K562 (cell line): ENCODE data around the gene LRPAP1. TPM values are rescaled to one million over a fixed set of nuclear protein-coding genes. Genes with fewer than 3 reads are reported as not detected.

Source experiments
- ATF3 ChIP-seq, 2 experiments: fragments of 450-650 bp in 1 of 2; sonication (generic) in 1 of 2; formaldehyde crosslinking in 1 of 2; IDR thresholded peaks in 1 of 2; conservative IDR thresholded peaks in 1 of 2; 2 replicates each; pipeline versions ENCODE4 v1.6.1 to v1.8.1; 2016 to 2023; ENCODE audit warnings: mild to moderate bottlenecking in 2 of 2, moderate library complexity in 2 of 2, inconsistent platforms in 1 of 2, missing genetic modification reagents in 1 of 2
- BCOR ChIP-seq: fragments of 450-650 bp; IDR thresholded peaks from 2 replicates; pipeline ENCODE4 v1.6.1; 2016
- CBFA2T2 ChIP-seq: fragments of 450-650 bp; conservative IDR thresholded peaks from 2 replicates; pipeline ENCODE4 v1.6.1; 2017; ENCODE audit warnings: mild to moderate bottlenecking
- GTF3C2 ChIP-seq: IDR thresholded peaks from 3 replicates; pipeline ENCODE4 v1.6.1; 2011; ENCODE audit warnings: borderline replicate concordance, mild to moderate bottlenecking, moderate library complexity; ENCODE audit not compliant: insufficient read length; ENCODE audit errors: extremely low read depth
- KAT7 ChIP-seq: sonication (generic); formaldehyde crosslinking; IDR thresholded peaks from 2 replicates; pipeline ENCODE4 v1.8.0; 2022; ENCODE audit warnings: missing genetic modification reagents, mild to moderate bottlenecking, borderline replicate concordance
- KDM2B ChIP-seq: fragments of 250-450 bp; sonication (Bioruptor Pico); IDR thresholded peaks from 2 replicates; pipeline ENCODE4 v1.8.0; 2021; ENCODE audit warnings: mild to moderate bottlenecking, moderate library complexity
- MAZ ChIP-seq, 2 experiments: fragments of 450-650 bp in 1 of 2; sonication (generic) in 1 of 2; formaldehyde crosslinking; IDR thresholded peaks in 1 of 2; conservative IDR thresholded peaks in 1 of 2; 2 replicates each; pipeline versions ENCODE4 v1.4.0 to v1.5.0; 2020; ENCODE audit warnings: mild to moderate bottlenecking in 1 of 2, missing genetic modification reagents in 1 of 2
- NCOR1 ChIP-seq: fragments of 450-650 bp; IDR thresholded peaks from 2 replicates; pipeline ENCODE4 v1.6.1; 2016; ENCODE audit warnings: mild to moderate bottlenecking, moderate library complexity
- NFIX ChIP-seq: fragments of 250-450 bp; sonication (Bioruptor Pico); IDR thresholded peaks from 2 replicates; pipeline ENCODE4 v1.4.0; 2020; ENCODE audit warnings: low read depth, mild to moderate bottlenecking, moderate library complexity
- PHF21A ChIP-seq: fragments of 450-650 bp; IDR thresholded peaks from 2 replicates; pipeline ENCODE4 v1.6.1; 2017; ENCODE audit warnings: low read depth, borderline replicate concordance
- PRPF4 ChIP-seq: fragments of 200-400 bp; formaldehyde crosslinking; IDR thresholded peaks from one replicate; pipeline ENCODE4 v1.6.1; 2017; ENCODE audit warnings: low read length, low read depth, mild to moderate bottlenecking; ENCODE audit not compliant: insufficient read depth, poor library complexity, severe bottlenecking
- RBFOX2 ChIP-seq: fragments of 200-400 bp; formaldehyde crosslinking; IDR thresholded peaks from 2 replicates; pipeline ENCODE4 v1.6.1; 2017; ENCODE audit warnings: low read depth, mild to moderate bottlenecking, low read length, moderate library complexity
- U2AF2 ChIP-seq: fragments of 200-400 bp; formaldehyde crosslinking; optimal IDR thresholded peaks from 2 replicates; pipeline ENCODE3; 2017; ENCODE audit warnings: low read depth, mild to moderate bottlenecking, low read length
- polyA plus RNA-seq, 8 experiments: library from polyadenylated mRNA; depleted of rRNA in 4 of 8; stranded (reverse) in 5 of 8; unstranded in 3 of 8; fragments of >200 nt; fragmentation: Nextera tagmentation in 2 of 8; fragmentation: Illumina TruSeq in 1 of 8; extraction: Ambion mirVana in 2 of 8; extraction: Trizol in 1 of 8; gene quantifications; 2 replicates each; pipeline versions ENCODE4 v1.2.1 to v1.2.3, GENCODE V29; 2011 to 2014; ENCODE audit warnings: inconsistent platforms in 1 of 8, missing spikeins in 1 of 8
- total RNA-seq, 7 experiments: library from RNA; depleted of rRNA in 6 of 7; stranded (reverse); fragments of >200 nt in 6 of 7; fragmentation: Illumina TruSeq in 2 of 7; extraction: Trizol in 2 of 7; gene quantifications; 2 replicates each; pipeline versions ENCODE4 v1.2.1 to v1.2.3, GENCODE V29; 2011 to 2021; ENCODE audit warnings: low replicate concordance in 1 of 7
- TF ChIP-seq, protein P1 (sequence below): fragments of 450-650 bp; IDR thresholded peaks from 2 replicates; pipeline ENCODE4 v1.6.1; 2016; ENCODE audit warnings: antibody characterized with exemption
- TF ChIP-seq, protein P2 (sequence below): IDR thresholded peaks from 2 replicates; pipeline ENCODE4 v1.6.1; 2011; ENCODE audit not compliant: insufficient read length; ENCODE audit errors: extremely low read depth
- TF ChIP-seq, protein P3 (sequence below), 2 experiments: fragments of 150-350 bp in 1 of 2; IDR thresholded peaks; 2 replicates each; pipeline ENCODE4 v1.6.1; 2012 to 2016; ENCODE audit warnings: low read depth in 2 of 2, low read length in 2 of 2, mild to moderate bottlenecking in 1 of 2, moderate library complexity in 1 of 2

LRPAP1 gene
- total and polyA plus RNA-seq, 9 of the 15 experiments (the other 6 are each of a cell fraction or from before 2014, with no cell fraction given), result 1.1 to 75.5 (median 41.8) TPM

GRCh38 chr4:3531879-3532750 lies at the start of gene LRPAP1 (continued):
- TF ChIP-seq, protein P1, sequence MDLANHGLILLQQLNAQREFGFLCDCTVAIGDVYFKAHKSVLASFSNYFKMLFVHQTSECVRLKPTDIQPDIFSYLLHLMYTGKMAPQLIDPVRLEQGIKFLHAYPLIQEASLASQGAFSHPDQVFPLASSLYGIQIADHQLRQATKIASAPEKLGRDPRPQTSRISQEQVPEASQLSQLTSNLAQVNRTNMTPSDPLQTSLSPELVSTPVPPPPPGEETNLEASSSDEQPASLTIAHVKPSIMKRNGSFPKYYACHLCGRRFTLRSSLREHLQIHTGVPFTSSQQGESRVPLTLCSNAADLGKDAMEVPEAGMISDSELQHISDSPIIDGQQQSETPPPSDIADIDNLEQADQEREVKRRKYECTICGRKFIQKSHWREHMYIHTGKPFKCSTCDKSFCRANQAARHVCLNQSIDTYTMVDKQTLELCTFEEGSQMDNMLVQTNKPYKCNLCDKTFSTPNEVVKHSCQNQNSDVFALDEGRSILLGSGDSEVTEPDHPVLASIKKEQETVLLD, result peak; percentile 87
- TF ChIP-seq, protein P2, sequence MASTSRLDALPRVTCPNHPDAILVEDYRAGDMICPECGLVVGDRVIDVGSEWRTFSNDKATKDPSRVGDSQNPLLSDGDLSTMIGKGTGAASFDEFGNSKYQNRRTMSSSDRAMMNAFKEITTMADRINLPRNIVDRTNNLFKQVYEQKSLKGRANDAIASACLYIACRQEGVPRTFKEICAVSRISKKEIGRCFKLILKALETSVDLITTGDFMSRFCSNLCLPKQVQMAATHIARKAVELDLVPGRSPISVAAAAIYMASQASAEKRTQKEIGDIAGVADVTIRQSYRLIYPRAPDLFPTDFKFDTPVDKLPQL, result no peak
- TF ChIP-seq PHF21A (0 out of 2 replicates have a peak, but pooled peaks have one; percentile 33), GTF3C2 (no peak), U2AF2 (no peak), BCOR (no peak), KDM2B (peak; percentile 86), NCOR1 (no peak), ATF3 (IDR thresholded peaks at IDR 0.05) (no peak), ATF3 (CRISPR knock-in tag; conservative IDR thresholded peaks at IDR 0.05) (no peak), CBFA2T2 (no peak), KAT7 (CRISPR knock-in tag) (no peak), PRPF4 (peak; percentile 42), RBFOX2 (peak; percentile 95), NFIX (CRISPR knock-in tag) (no peak), MAZ (CRISPR knock-in tag; conservative IDR thresholded peaks at IDR 0.05 in 1 of 2, IDR thresholded peaks at IDR 0.05 in 1 of 2) (peak; percentile 18 to 43; a peak in 1 of 4 replicates)
- TF ChIP-seq, protein P3, sequence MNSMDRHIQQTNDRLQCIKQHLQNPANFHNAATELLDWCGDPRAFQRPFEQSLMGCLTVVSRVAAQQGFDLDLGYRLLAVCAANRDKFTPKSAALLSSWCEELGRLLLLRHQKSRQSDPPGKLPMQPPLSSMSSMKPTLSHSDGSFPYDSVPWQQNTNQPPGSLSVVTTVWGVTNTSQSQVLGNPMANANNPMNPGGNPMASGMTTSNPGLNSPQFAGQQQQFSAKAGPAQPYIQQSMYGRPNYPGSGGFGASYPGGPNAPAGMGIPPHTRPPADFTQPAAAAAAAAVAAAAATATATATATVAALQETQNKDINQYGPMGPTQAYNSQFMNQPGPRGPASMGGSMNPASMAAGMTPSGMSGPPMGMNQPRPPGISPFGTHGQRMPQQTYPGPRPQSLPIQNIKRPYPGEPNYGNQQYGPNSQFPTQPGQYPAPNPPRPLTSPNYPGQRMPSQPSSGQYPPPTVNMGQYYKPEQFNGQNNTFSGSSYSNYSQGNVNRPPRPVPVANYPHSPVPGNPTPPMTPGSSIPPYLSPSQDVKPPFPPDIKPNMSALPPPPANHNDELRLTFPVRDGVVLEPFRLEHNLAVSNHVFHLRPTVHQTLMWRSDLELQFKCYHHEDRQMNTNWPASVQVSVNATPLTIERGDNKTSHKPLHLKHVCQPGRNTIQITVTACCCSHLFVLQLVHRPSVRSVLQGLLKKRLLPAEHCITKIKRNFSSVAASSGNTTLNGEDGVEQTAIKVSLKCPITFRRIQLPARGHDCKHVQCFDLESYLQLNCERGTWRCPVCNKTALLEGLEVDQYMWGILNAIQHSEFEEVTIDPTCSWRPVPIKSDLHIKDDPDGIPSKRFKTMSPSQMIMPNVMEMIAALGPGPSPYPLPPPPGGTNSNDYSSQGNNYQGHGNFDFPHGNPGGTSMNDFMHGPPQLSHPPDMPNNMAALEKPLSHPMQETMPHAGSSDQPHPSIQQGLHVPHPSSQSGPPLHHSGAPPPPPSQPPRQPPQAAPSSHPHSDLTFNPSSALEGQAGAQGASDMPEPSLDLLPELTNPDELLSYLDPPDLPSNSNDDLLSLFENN (IDR thresholded peaks at IDR 0.05; ENCODE audit: low read depth in 2 of 2, low read length in 2 of 2), result no peak
